Mesodermal cell (in vitro differentiated cells): ENCODE results near the gene MIPOL1.
"Not testable (repeated sequence)": the region's sequence is repeated elsewhere in the genome, so short reads cannot be mapped to it uniquely, and the experiment has no call there.

ENCODE experiments used
- H3K27ac ChIP-seq: 2 replicates; pipeline ENCODE4 v1.7.0; 2013; ENCODE audit warnings: mild to moderate bottlenecking, low read depth, low read length, moderate library complexity; ENCODE audit not compliant: severe bottlenecking
- H3K36me3 ChIP-seq: 2 replicates; pipeline ENCODE4 v1.7.1; 2013; ENCODE audit warnings: mild to moderate bottlenecking, low read length, moderate library complexity; ENCODE audit not compliant: control insufficient read depth, insufficient read depth
- H3K4me1 ChIP-seq: one replicate; pipeline ENCODE4 v1.7.1; 2013; ENCODE audit warnings: mild to moderate bottlenecking, low read length; ENCODE audit not compliant: insufficient read depth, control insufficient read depth, poor library complexity, severe bottlenecking
- H3K4me3 ChIP-seq: 2 replicates; pipeline ENCODE4 v1.7.0; 2013; ENCODE audit warnings: low read length, control low read depth, mild to moderate bottlenecking; ENCODE audit not compliant: insufficient read depth, poor library complexity, severe bottlenecking; ENCODE audit errors: extremely low read depth
- H3K9me3 ChIP-seq: 2 replicates; pipeline ENCODE4 v1.7.1; 2013; ENCODE audit warnings: mild to moderate bottlenecking, low read length, moderate library complexity; ENCODE audit not compliant: control insufficient read depth
- WGBS, 2 experiments: methylation state at CpG; one replicate each; pipeline ENCODE4 v1.1.5; 2013; ENCODE audit warnings: missing lambda C conversion rate in 2 of 2; ENCODE audit not compliant: insufficient coverage in 2 of 2; 5-methylcytosine and 5-hydroxymethylcytosine counted together

The MIPOL1 gene

GRCh38 chr14:37285220-37285619, 87.5 kb downstream of the MIPOL1 start:
- H3K9me3 ChIP-seq: no peaks in the 10 kb centered on the region
- H3K4me3 ChIP-seq: no peak overlapping the region
- no peaks in the 10 kb centered on the region for H3K4me1 ChIP-seq
- WGBS, 2 experiments: 91 to 100% methylated on average over 2 to 3 of the region's 5 CpGs
- no peaks in the 10 kb centered on the region for H3K36me3 ChIP-seq
- no peak overlapping the region for H3K27ac ChIP-seq

- Histone ChIP-seq H3K4me3 (no peak overlapping the region), H3K4me1 (no peaks in the 10 kb centered on the region), H3K27ac (no peak overlapping the region), H3K36me3 (no peaks in the 10 kb centered on the region), H3K9me3 (no peaks in the 10 kb centered on the region)
- WGBS, 2 experiments: 100% methylated on average over 1 of the region's 2 CpGs; no CpG with 5 or more reads in 1 of the 2 experiments
Measured at GRCh38 chr14:37289688-37290087, 92.0 kb downstream of the MIPOL1 start.

- H3K27ac ChIP-seq, H3K4me3 ChIP-seq, H3K9me3 ChIP-seq, H3K4me1 ChIP-seq, H3K36me3 ChIP-seq: not testable (repeated sequence)
- no CpG with 5 or more reads among the region's 1 CpG for WGBS, 2 experiments
Measured at GRCh38 chr14:37295262-37295661, 97.5 kb downstream of the MIPOL1 start.

GRCh38 chr14:37311252-37311651, 113.5 kb downstream of the MIPOL1 start:
- no peaks in the 10 kb centered on the region for H3K9me3 ChIP-seq
- no peaks in the 10 kb centered on the region for H3K4me1 ChIP-seq
- no peak overlapping the region for H3K4me3 ChIP-seq
- no peaks in the 10 kb centered on the region for H3K36me3 ChIP-seq
- H3K27ac ChIP-seq: no peak overlapping the region
- WGBS, 2 experiments: no CpG with 5 or more reads among the region's 1 CpG

- no peak overlapping the region for H3K27ac ChIP-seq
- no peak overlapping the region for H3K4me3 ChIP-seq
- H3K4me1 ChIP-seq: no peaks in the 10 kb centered on the region
- H3K9me3 ChIP-seq: no peaks in the 10 kb centered on the region
- no peaks in the 10 kb centered on the region for H3K36me3 ChIP-seq
- 85 to 100% methylated on average over 1 to 2 of the region's 2 CpGs for whole genome bisulfite sequencing, 2 experiments
Measured at GRCh38 chr14:37318938-37319337, 121.2 kb downstream of the MIPOL1 start.

- Histone ChIP-seq H3K4me3 (no peak overlapping the region), H3K36me3 (no peaks in the 10 kb centered on the region), H3K27ac (no peak overlapping the region), H3K4me1 (no peaks in the 10 kb centered on the region), H3K9me3 (no peaks in the 10 kb centered on the region)
- no CpG with 5 or more reads among the region's 2 CpGs for WGBS, 2 experiments
Measured at GRCh38 chr14:37320106-37320505, 122.4 kb downstream of the MIPOL1 start.

GRCh38 chr14:37325332-37325731, 127.6 kb downstream of the MIPOL1 start:
- H3K36me3 ChIP-seq: no peaks in the 10 kb centered on the region
- H3K27ac ChIP-seq: no peak overlapping the region
- no peak overlapping the region for H3K4me3 ChIP-seq
- no peaks in the 10 kb centered on the region for H3K9me3 ChIP-seq
- H3K4me1 ChIP-seq: no peaks in the 10 kb centered on the region

GRCh38 chr14:37326434-37326833, 128.7 kb downstream of the MIPOL1 start:
- Histone ChIP-seq H3K4me1 (no peaks in the 10 kb centered on the region), H3K36me3 (no peaks in the 10 kb centered on the region), H3K4me3 (no peak overlapping the region), H3K27ac (no peak overlapping the region), H3K9me3 (no peaks in the 10 kb centered on the region)
- WGBS, 2 experiments: 86% methylated on average over 1 of the region's 1 CpG; no CpG with 5 or more reads in 1 of the 2 experiments

GRCh38 chr14:37327933-37328332, 130.2 kb downstream of the MIPOL1 start:
- 90 to 100% methylated on average over 1 to 3 of the region's 5 CpGs for WGBS, 2 experiments
- H3K36me3 ChIP-seq, H3K4me3 ChIP-seq, H3K4me1 ChIP-seq, H3K27ac ChIP-seq, H3K9me3 ChIP-seq: not testable (repeated sequence)

- WGBS, 2 experiments: no CpG with 5 or more reads among the region's 1 CpG
Measured at GRCh38 chr14:37328673-37329072, 130.9 kb downstream of the MIPOL1 start.

GRCh38 chr14:37329189-37330001, 131.7 kb downstream of the MIPOL1 start:
- Histone ChIP-seq H3K4me1 (no peaks in the 10 kb centered on the region), H3K27ac (no peak overlapping the region), H3K9me3 (no peaks in the 10 kb centered on the region), H3K4me3 (no peak overlapping the region), H3K36me3 (no peaks in the 10 kb centered on the region)
- WGBS, 2 experiments: no CpG with 5 or more reads among the region's 2 CpGs

More at GRCh38 chr14:37328673-37329072, 130.9 kb downstream of the MIPOL1 start:
- no peaks in the 10 kb centered on the region for H3K4me1 ChIP-seq
- no peak overlapping the region for H3K27ac ChIP-seq
- H3K4me3 ChIP-seq: no peak overlapping the region
- no peaks in the 10 kb centered on the region for H3K36me3 ChIP-seq
- no peaks in the 10 kb centered on the region for H3K9me3 ChIP-seq
